GM18867 (cell line): ENCODE data around the gene ITGB3.
A peak's percentile ranks its signal among the peaks of the same experiment; 100 is the strongest.
"Not testable (repeated sequence)": the region's sequence is repeated elsewhere in the genome, so short reads cannot be mapped to it uniquely, and the experiment has no call there.

Experiments used
- ATAC-seq: cut with Tn5 transposase; IDR thresholded peaks from one replicate; pipeline ENCODE4 v1.9.1; 2021; ENCODE audit warnings: mild to moderate bottlenecking, moderate library complexity; ENCODE audit not compliant: unreplicated experiment

ITGB3 gene

DNA sequence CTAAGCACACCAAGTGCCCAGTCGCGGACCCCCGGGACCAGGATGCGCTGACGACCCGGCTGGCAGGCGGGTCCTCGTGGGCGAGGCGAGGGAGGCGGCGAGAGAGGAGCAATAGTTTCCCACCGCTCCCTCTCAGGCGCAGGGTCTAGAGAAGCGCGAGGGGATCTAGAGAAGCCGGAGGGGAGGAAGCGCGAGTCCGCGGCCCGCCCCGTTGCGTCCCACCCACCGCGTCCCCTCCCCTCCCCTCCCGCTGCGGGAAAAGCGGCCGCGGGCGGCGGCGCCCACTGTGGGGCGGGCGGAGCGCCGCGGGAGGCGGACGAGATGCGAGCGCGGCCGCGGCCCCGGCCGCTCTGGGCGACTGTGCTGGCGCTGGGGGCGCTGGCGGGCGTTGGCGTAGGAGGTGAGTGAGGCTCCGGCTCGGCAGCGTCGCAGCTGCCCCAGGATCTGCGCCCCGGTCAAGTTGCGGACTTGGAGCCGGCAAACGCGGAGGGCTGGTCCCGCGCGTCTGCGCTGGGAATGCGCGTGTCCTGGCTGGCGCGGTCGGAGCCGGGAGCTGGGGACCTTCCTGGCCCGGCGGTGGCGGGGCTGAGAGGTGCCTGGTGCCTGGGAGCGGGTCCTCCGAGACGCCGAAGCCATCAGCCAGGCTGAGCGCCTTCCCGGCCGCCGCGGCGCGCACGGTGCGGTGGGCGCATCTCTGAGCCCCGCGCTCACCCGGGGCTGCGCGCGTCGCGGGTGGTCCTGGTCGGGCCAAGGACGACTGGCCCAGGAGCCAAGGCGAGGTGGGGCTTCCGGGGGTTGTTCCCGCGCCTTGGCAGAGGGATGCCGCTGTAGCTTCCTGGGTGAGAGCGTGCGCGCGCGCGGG lies at the start of gene ITGB3:
Gene ITGB3 (plus strand): TSS at position 287 of the 862 bp plus-strand sequence. CDS start 35 bp downstream, at position 322.
- ATAC-seq, result peak; percentile 95

- ATAC-seq, result no peak
Observed at GRCh38 chr17:47203984-47204721, 49.5 kb upstream of the ITGB3 start.

- peak; percentile 61 for ATAC-seq
Observed at GRCh38 chr17:47204722-47205418, 48.8 kb upstream of the ITGB3 start.

- ATAC-seq, result peak; percentile 60
Observed at GRCh38 chr17:47205419-47205963, 48.1 kb upstream of the ITGB3 start.

- no peak for ATAC-seq
Observed at GRCh38 chr17:47207143-47208067, 46.2 kb upstream of the ITGB3 start.

- ATAC-seq, result no peak
Observed at GRCh38 chr17:47208744-47209488, 44.7 kb upstream of the ITGB3 start, which contains the start of gene MYL4. Gene MYL4, plus strand, starts transcription at chr17:47209348. Its CDS starts 75 bp downstream, at chr17:47209423.

GRCh38 chr17:47209499-47209898 lies 44.1 kb upstream of the ITGB3 start:
- no peak for ATAC-seq

DNA sequence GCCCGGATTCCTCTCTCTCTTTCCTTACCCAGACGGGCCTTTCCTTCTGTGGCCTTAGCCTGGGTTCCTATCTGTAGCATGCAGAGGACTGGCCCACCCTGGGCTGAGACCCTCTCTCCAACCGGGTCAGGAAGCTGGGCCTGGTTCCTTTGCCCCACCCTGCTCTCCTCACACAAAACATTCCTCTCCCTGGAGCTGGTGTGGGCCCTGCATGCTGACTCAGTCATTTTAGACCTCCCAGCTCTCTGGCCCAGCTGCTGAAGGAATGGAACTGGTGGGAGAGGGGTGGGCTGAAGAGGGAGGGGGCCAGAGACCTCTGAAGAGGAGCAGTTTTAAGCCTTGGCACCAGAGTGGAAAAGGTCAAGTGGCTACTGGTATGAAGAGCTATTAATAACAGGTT lies 43.5 kb upstream of the ITGB3 start:
- no peak for ATAC-seq

- no peak for ATAC-seq
Observed at GRCh38 chr17:47210779-47211178, 42.8 kb upstream of the ITGB3 start.

- no peak for ATAC-seq
Observed at GRCh38 chr17:47212458-47212857, 41.2 kb upstream of the ITGB3 start.

DNA sequence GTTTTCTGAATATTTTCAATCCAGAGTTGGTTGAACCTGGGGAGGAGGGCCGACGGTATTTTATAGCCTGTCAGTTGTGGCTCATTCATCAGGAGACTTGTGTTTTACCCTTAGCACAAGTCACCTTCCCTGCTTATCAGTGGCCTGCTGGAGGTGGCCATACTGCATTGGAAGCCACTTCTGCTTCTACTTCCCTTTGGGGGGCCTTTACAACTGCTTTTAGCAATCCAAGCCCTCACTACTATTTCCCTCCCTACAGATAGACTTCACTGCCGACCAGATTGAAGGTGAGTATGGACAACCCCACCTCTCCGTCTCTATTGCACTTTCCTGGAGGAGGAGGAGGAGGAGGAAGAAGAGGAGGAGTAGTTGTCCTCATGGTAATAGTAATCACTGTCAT lies 40.1 kb upstream of the ITGB3 start:
- ATAC-seq, result no peak

DNA sequence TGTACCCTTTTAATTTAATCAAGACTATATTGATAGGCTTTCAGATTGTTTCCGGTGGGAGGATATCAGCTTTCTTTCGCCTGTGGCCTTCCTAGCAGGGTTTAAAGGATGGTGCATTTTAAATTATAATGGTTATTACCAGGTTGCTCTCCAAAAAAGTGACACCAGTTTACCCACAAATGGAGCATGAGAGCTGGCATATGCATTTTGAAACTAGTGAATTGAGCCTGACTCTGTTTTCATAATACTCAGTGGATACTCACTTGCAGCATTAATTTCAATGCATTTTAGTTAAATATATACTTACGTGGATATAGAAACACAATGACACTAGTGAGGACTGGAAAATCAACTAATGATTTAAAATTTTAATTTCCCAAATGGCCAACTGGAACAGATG lies 38.7 kb upstream of the ITGB3 start:
- no peak for ATAC-seq

DNA sequence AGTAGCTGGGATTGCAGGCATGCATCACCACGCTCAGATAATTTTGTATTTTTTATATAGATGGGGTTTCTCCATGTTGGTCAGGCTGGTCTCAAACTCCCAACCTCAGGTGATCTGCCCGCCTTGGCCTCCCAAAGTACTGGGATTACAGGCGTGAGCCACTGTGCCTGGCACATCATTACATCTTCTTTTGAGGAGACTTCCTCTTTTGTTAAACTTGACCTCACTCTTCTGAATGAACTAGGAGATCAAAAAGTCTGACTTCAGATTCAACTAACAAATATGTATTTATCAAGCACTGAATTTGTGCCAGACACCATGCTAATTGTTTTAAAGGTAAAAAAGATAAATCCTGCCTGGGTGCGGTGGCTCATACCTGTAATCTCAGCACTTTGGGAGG lies 36.8 kb upstream of the ITGB3 start:
- ATAC-seq, result not testable (repeated sequence)

DNA sequence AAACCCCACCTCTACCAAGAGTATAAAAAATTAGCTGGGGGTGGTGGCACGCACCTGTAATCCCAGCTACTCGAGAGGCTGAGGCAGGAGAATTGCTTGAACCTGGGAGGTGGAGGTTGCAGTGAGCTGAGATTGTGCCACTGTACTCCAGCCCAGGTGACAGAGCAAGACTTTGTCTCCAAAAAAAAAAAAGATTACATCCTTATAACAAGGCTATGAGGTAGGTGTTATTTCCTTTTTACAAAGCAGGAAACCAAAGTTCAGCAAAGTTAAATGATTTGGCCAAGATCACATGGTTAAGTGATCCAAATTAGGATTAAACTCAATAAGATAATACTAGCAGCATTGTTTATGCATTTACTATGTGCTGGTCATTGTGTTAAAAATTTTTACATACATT lies 36.3 kb upstream of the ITGB3 start:
- ATAC-seq, result not testable (repeated sequence)

- ATAC-seq, result no peak
Observed at GRCh38 chr17:47218896-47219430, 34.7 kb upstream of the ITGB3 start.

GRCh38 chr17:47219621-47220475 lies 33.8 kb upstream of the ITGB3 start:
- no peak for ATAC-seq

DNA sequence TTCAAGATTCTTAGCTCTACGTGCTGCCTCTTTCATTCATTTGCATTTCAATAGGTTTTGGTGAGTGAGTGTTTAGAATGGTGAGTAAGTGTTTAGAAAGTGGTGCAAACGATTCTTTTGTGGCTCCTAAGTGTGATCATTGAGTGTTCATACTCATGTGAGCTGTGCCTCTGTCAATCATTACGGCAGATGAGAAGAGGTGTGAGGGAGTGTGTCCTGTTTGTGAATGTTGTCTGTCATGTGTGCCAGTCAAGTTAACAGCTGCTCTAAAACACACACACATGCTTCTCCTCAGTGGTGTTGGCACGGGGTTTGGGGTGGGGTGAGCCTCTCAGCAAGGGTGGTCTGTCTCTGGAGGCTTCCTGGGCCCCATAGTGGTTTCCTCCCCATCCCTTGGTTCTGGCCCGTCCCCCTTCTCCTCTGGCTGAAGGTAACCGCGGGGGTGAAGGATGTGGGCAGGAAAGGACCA lies 33.1 kb upstream of the ITGB3 start:
- no peak for ATAC-seq

- ATAC-seq, result no peak
Observed at GRCh38 chr17:47221154-47221553, 32.5 kb upstream of the ITGB3 start.
